ENCODE measurements around the gene PGF. TPM values are rescaled to one million over a fixed set of nuclear protein-coding genes. Genes with fewer than 3 reads are reported as not detected.

The PGF gene
- total and polyA plus RNA-seq, 4 experiments from 2014 or later = 0.11 to 0.13 TPM; not detected in 2

GRCh38 chr14:74907744-74908143 is 47.7 kb downstream of the PGF start:
- intact Hi-C loops (cut with micrococcal nuclease) = no loop called here
- CTCF ChIA-PET (ENCODE audit: partially characterized antibody) = interaction anchor here (0.9 to 15.6 kb wide), 10 partner anchors 13 to 298 kb away, joined by 3 to 677 read pairs (median 16); partner anchors contain the start of genes DLST and PROX2

GRCh38 chr14:74906925-74907521 is 48.4 kb downstream of the PGF start:
- Mint-ChIP-seq H3K27me3 (no peaks in the 10 kb centered on the region), H3K9me3 (peaks cover 0 to 4% (median 0%) of the 10 kb centered on the region in 8 donors), H3K4me1 (peaks cover 0 to 15% (median 7%) of the 10 kb centered on the region in 4 donors), H3K4me3 (no peak overlapping the region), H3K27ac (peak overlapping the region in 1 of 7 donors; percentile 43), H3K36me3 (peaks cover 16 to 34% of the 10 kb centered on the region in 2 donors)
- Histone ChIP-seq H3K27me3 (ENCODE audit: insufficient read depth, low read length) (no peaks in the 10 kb centered on the region), H3K36me3 (ENCODE audit: insufficient read depth, low read length) (peaks cover 12% of the 10 kb centered on the region), H3K27ac (ENCODE audit: low read depth, low read length) (no peak overlapping the region), H3K9me3 (ENCODE audit: control insufficient read depth in 1 of 2, low read length in 2 of 2) (no peaks in the 10 kb centered on the region), H3K4me3 (ENCODE audit: low read length in 2 of 2) (no peak overlapping the region), H3K4me1 (ENCODE audit: insufficient read depth, low read length) (peaks cover 4% of the 10 kb centered on the region)
- CTCF ChIA-PET (ENCODE audit: partially characterized antibody) = interaction anchor here (0.9 to 15.6 kb wide), 10 partner anchors 12 to 298 kb away, joined by 3 to 677 read pairs (median 34); partner anchors contain the start of genes DLST and PROX2
- DNase-seq = no peak
- intact Hi-C loops (cut with micrococcal nuclease) = no loop called here
- POLR2A ChIA-PET (ENCODE audit: partially characterized antibody) = interaction anchor here (1.2 to 3.3 kb wide), 2 partner anchors 39 to 46 kb away, joined by 4 to 70 read pairs; no protein-coding TSS in a partner anchor

More at GRCh38 chr14:74907744-74908143, 47.7 kb downstream of the PGF start:
- Histone ChIP-seq H3K9me3 (ENCODE audit: control insufficient read depth in 1 of 2, low read length in 2 of 2) (no peaks in the 10 kb centered on the region), H3K27me3 (ENCODE audit: insufficient read depth, low read length) (no peaks in the 10 kb centered on the region), H3K27ac (ENCODE audit: low read depth, low read length) (no peak overlapping the region), H3K4me3 (ENCODE audit: low read length in 2 of 2) (no peak overlapping the region), H3K4me1 (ENCODE audit: insufficient read depth, low read length) (peaks cover 4% of the 10 kb centered on the region), H3K36me3 (ENCODE audit: insufficient read depth, low read length) (peaks cover 5% of the 10 kb centered on the region)
- POLR2A ChIA-PET (ENCODE audit: partially characterized antibody) = interaction anchor here (1.0 to 3.3 kb wide), 2 partner anchors 26 to 47 kb away, joined by 3 to 70 read pairs; partner anchors contain the start of gene DLST
- H3K27me3 Mint-ChIP-seq = no peaks in the 10 kb centered on the region
- H3K27ac Mint-ChIP-seq = peak overlapping the region in 1 of 7 donors; percentile 36
- H3K36me3 Mint-ChIP-seq = peaks cover 11 to 26% of the 10 kb centered on the region in 2 donors
- peaks cover 0 to 15% (median 7%) of the 10 kb centered on the region in 4 donors for H3K4me1 Mint-ChIP-seq
- H3K4me3 Mint-ChIP-seq = no peak overlapping the region
- peaks cover 0 to 4% (median 0%) of the 10 kb centered on the region in 8 donors for H3K9me3 Mint-ChIP-seq
- DNase-seq = no peak

- H3K4me1 ChIP-seq (ENCODE audit: insufficient read depth, low read length) = peaks cover 4% of the 10 kb centered on the region
- H3K9me3 ChIP-seq (ENCODE audit: control insufficient read depth in 1 of 2, low read length in 2 of 2) = no peaks in the 10 kb centered on the region
- no peaks in the 10 kb centered on the region for H3K27me3 Mint-ChIP-seq
- H3K9me3 Mint-ChIP-seq = peaks cover 0 to 4% (median 0%) of the 10 kb centered on the region in 8 donors
- H3K4me3 Mint-ChIP-seq = no peak overlapping the region
- H3K27ac ChIP-seq (ENCODE audit: low read depth, low read length) = no peak overlapping the region
- peak; percentile 63 to 77 (median 69) for DNase-seq
- intact Hi-C loops (cut with micrococcal nuclease) = loop anchor here (1.0 kb wide), 2 partner anchors 44 to 296 kb away; no protein-coding TSS in a partner anchor
- peaks cover 23 to 47% of the 10 kb centered on the region in 2 donors for H3K36me3 Mint-ChIP-seq
- H3K4me3 ChIP-seq (ENCODE audit: low read length in 2 of 2) = no peak overlapping the region
- no peaks in the 10 kb centered on the region for H3K27me3 ChIP-seq (ENCODE audit: insufficient read depth, low read length)
- H3K36me3 ChIP-seq (ENCODE audit: insufficient read depth, low read length) = peaks cover 26% of the 10 kb centered on the region
- POLR2A ChIA-PET (ENCODE audit: partially characterized antibody) = interaction anchor here (0.6 to 3.3 kb wide), 8 partner anchors 22 to 296 kb away, joined by 3 to 70 read pairs (median 4); partner anchors contain the start of gene DLST
- peak overlapping the region; percentile 42 to 77 (median 67) for H3K27ac Mint-ChIP-seq
- CTCF ChIA-PET (ENCODE audit: partially characterized antibody) = interaction anchor here (0.6 to 15.6 kb wide), 39 partner anchors 10 to 300 kb away, joined by 3 to 677 read pairs (median 4); partner anchors contain the start of genes DLST, PROX2 and RPS6KL1
- H3K4me1 Mint-ChIP-seq = peaks cover 0 to 15% (median 7%) of the 10 kb centered on the region in 4 donors
These were observed 49.7 kb downstream of the PGF start for GRCh38 chr14:74905595-74906142.

GRCh38 chr14:74904635-74905503 is 50.5 kb downstream of the PGF start:
- Mint-ChIP-seq H3K4me3 (no peak overlapping the region), H3K27ac (peak overlapping the region; percentile 44 to 80 (median 72)), H3K9me3 (peaks cover 0 to 4% (median 0%) of the 10 kb centered on the region in 8 donors), H3K4me1 (peaks cover 0 to 15% (median 7%) of the 10 kb centered on the region in 4 donors), H3K36me3 (peaks cover 31 to 55% of the 10 kb centered on the region in 2 donors), H3K27me3 (no peaks in the 10 kb centered on the region)
- Histone ChIP-seq H3K9me3 (ENCODE audit: control insufficient read depth in 1 of 2, low read length in 2 of 2) (no peaks in the 10 kb centered on the region), H3K4me3 (ENCODE audit: low read length in 2 of 2) (no peak overlapping the region), H3K27ac (ENCODE audit: low read depth, low read length) (no peak overlapping the region), H3K36me3 (ENCODE audit: insufficient read depth, low read length) (peaks cover 34% of the 10 kb centered on the region), H3K27me3 (ENCODE audit: insufficient read depth, low read length) (no peaks in the 10 kb centered on the region), H3K4me1 (ENCODE audit: insufficient read depth, low read length) (peaks cover 4% of the 10 kb centered on the region)
- ChIA-PET CTCF (ENCODE audit: partially characterized antibody) (interaction anchor here (0.6 to 15.6 kb wide), 35 partner anchors 10 to 299 kb away, joined by 3 to 677 read pairs (median 4); partner anchors contain the start of genes DLST, PROX2 and RPS6KL1), POLR2A (ENCODE audit: partially characterized antibody) (interaction anchor here (0.9 to 3.3 kb wide), 6 partner anchors 16 to 52 kb away, joined by 3 to 70 read pairs (median 4); partner anchors contain the start of gene DLST)
- no peak for DNase-seq
- intact Hi-C loops (cut with micrococcal nuclease) = loop anchor here (1.0 kb wide), 2 partner anchors 44 to 296 kb away; no protein-coding TSS in a partner anchor

- no peak overlapping the region for H3K27ac ChIP-seq (ENCODE audit: low read depth, low read length)
- CTCF ChIA-PET (ENCODE audit: partially characterized antibody) = interaction anchor here (0.6 to 15.6 kb wide), 3 partner anchors 10 to 392 kb away, joined by 3 to 677 read pairs (median 5); no protein-coding TSS in a partner anchor
These were observed 52.3 kb downstream of the PGF start for GRCh38 chr14:74902941-74903705.

GRCh38 chr14:74898694-74899093 is 56.7 kb downstream of the PGF start:
- Histone ChIP-seq H3K9me3 (ENCODE audit: control insufficient read depth in 1 of 2, low read length in 2 of 2) (no peaks in the 10 kb centered on the region), H3K27me3 (ENCODE audit: insufficient read depth, low read length) (no peaks in the 10 kb centered on the region), H3K27ac (ENCODE audit: low read depth, low read length) (no peak overlapping the region), H3K4me3 (ENCODE audit: low read length in 2 of 2) (no peak overlapping the region), H3K4me1 (ENCODE audit: insufficient read depth, low read length) (no peaks in the 10 kb centered on the region), H3K36me3 (ENCODE audit: insufficient read depth, low read length) (peaks cover 87% of the 10 kb centered on the region)
- ChIA-PET CTCF (ENCODE audit: partially characterized antibody) (interaction anchor here (1.2 to 15.6 kb wide), 2 partner anchors 19 to 40 kb away, joined by 3 to 677 read pairs; no protein-coding TSS in a partner anchor), POLR2A (ENCODE audit: partially characterized antibody) (interaction anchor here (2.0 kb wide), 1 partner anchor 16 kb away, joined by 9 read pairs; no protein-coding TSS in a partner anchor)
- Mint-ChIP-seq H3K9me3 (no peaks in the 10 kb centered on the region), H3K27ac (peak overlapping the region in 2 of 7 donors; percentile 23 to 75), H3K4me1 (peaks cover 0 to 3% (median 0%) of the 10 kb centered on the region in 4 donors), H3K36me3 (peaks cover 73 to 95% of the 10 kb centered on the region in 2 donors), H3K27me3 (no peaks in the 10 kb centered on the region), H3K4me3 (no peak overlapping the region)
- intact Hi-C loops (cut with micrococcal nuclease) = no loop called here
- no peak for DNase-seq

More at GRCh38 chr14:74902941-74903705, 52.3 kb downstream of the PGF start:
- H3K4me1 Mint-ChIP-seq = peaks cover 0 to 15% (median 7%) of the 10 kb centered on the region in 4 donors
- POLR2A ChIA-PET (ENCODE audit: partially characterized antibody) = no interaction called here
- H3K36me3 ChIP-seq (ENCODE audit: insufficient read depth, low read length) = peaks cover 51% of the 10 kb centered on the region
- no peak overlapping the region for H3K4me3 Mint-ChIP-seq
- peaks cover 48 to 72% of the 10 kb centered on the region in 2 donors for H3K36me3 Mint-ChIP-seq
- no peak for DNase-seq
- intact Hi-C loops (cut with micrococcal nuclease) = no loop called here
- H3K9me3 ChIP-seq (ENCODE audit: control insufficient read depth in 1 of 2, low read length in 2 of 2) = no peaks in the 10 kb centered on the region
- H3K4me3 ChIP-seq (ENCODE audit: low read length in 2 of 2) = no peak overlapping the region
- H3K27me3 Mint-ChIP-seq = no peaks in the 10 kb centered on the region
- peaks cover 4% of the 10 kb centered on the region for H3K4me1 ChIP-seq (ENCODE audit: insufficient read depth, low read length)
- peaks cover 0 to 4% (median 0%) of the 10 kb centered on the region in 8 donors for H3K9me3 Mint-ChIP-seq
- H3K27me3 ChIP-seq (ENCODE audit: insufficient read depth, low read length) = no peaks in the 10 kb centered on the region
- H3K27ac Mint-ChIP-seq = peak overlapping the region in 3 of 7 donors; percentile 35 to 84 (median 72)
